NCI-H2196 treated with DMSO at 0.1 percent for 48 hours (cell line): Measurements from ENCODE around the gene FGF21.
"Not testable (repeated sequence)": the region's sequence is repeated elsewhere in the genome, so short reads cannot be mapped to it uniquely, and the experiment has no call there.

Experiments used
- DNase-seq: peaks from one replicate; lab custom pipeline; 2025; ENCODE audit not compliant: unreplicated experiment; lab: John Stamatoyannopoulos, UW

FGF21 gene

GRCh38 chr19:48755084-48755641 lies at the start of gene FGF21:
Gene FGF21 (plus strand): TSS chr19:48755524. CDS start chr19:48756237, 713 bp downstream.
- DNase-seq, result peak; percentile 67

- no peak for DNase-seq
Measured at GRCh38 chr19:48708471-48708870, 46.9 kb upstream of the FGF21 start.

DNA sequence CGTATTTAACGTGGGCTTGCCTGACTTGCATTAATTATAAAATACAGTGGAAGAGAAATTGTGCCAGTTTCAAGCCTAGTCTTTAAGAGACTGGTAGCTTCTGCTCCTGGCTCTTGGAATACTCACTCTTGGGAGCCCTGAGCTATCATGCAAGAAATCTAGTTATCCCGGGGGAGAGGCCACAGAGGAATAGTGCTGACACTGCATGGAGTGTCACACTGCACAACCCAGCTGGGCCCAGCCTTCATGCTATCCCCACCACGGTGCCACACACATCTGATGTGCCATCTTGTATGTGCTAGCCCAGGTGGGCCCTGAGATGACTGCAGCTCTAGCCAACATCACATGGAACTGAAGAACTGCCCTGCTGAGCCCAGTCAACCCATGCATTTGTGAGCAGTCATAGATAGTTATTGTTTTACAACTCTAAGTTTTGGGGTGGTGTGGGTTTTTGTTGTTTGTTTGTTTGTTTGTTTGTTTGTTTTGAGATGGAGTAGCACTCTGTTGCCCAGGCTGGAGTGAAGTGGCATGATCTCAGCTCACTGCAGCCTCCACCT lies 44.1 kb upstream of the FGF21 start:
- no peak for DNase-seq

DNA sequence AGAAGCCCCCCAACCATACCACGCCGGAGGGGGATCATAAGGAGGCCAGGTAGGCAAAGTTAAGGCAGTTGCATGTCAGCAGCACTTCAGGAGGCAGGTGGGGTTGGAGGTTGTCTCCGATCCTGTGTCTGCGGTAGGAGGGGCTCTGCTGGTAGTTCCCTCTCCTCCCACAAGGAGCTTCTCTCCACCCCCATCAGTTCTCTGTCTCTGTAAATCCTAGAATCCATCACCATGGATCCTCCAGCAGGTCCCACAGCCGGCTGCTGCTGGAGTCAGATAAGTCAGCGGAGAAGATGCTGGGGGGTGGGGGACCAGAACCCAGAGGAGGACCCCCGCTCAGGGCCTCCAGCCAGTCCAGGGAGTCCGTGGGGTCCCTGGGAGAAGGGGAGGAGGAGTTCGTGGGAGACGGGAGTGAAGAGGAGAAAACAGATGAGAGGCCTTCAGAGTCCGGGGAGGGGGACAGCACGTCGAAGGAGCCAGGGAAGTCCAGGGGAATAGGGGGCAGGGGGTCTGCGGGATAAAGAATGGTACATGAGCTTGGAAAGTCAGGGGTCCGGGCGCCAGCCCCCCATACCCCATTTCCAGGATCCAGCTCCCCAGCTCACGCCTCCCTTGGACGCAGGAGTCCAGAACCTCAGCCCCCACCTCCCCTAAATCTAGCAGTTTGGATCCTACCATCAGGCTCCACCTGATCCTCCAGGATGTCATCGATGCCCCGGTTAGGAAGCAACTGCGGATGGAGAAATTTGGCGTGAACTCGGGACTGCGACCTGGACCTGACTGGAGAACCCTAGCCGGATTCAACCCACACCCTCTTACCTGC lies 42.1 kb upstream of the FGF21 start:
- no peak for DNase-seq

GRCh38 chr19:48713864-48714755 lies 41.2 kb upstream of the FGF21 start:
- DNase-seq, result peak; percentile 99

DNA sequence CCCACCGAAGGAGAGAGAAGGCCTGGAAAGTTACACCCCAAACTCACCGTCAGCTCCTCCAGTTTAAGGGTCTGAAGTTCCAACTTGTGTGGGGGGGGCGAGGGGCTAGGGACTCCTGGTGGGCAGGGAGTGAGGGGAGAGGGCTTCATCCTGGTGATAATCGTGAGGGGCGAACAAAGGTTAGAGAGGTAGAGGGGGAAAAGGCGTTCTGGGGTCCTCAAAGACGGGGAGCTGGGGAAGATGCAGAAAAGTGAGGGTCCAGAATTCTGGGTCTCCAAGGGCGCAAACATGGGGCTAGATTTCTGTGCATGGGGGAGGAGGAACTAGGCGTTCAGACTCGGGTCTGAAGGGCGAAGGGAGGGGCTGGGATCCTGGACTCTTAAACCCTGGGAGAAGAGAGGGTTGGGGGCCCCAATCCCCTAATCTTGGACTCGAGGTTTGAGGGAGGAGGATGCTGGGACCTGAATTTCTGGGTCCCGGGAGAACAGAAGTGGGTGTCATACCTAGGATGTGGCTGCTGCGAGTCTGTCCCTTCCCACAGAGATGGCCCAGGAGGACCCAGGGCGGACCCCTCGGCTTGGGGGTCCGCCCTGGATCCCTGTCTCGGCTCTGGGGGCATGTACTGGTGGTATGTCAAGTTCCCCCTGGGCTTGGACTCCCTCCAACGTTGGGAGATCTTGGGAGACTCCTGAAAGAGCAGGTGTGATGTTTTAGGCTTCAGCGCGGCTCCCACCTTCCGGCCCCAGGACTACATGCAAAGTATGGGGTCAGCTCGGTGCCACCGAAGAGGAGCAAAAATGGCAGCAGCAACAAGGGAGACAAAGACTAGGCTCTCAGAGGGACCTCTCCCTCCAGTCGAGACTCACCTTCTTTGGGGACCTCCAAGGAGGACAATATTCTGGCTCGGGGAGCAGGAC lies 40.3 kb upstream of the FGF21 start:
- no peak for DNase-seq

DNA sequence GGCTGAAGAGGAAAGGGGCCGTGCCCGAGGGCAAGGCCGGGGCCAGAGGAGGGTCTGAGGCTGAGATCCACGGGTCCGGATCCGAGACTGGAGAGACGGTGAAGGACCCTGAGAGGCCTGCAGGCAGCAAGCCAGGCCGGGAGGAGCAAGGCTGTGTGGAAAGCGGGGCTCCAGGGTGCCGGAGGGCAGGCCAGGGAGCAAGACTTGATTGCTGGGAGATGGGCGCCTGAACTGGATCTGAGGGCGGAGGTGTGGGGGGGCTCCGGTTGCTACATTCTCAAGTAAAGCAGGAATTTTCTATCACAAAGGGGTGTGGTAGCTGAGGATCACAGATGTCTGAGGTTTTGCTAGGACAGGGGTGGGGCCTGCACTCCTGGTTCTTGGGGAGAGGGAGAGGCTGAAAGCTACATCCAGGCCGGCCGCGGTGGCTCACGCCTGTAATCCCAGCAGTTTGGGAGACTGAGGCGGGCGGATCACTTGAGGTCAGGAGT lies 39.6 kb upstream of the FGF21 start:
- no peak for DNase-seq

DNA sequence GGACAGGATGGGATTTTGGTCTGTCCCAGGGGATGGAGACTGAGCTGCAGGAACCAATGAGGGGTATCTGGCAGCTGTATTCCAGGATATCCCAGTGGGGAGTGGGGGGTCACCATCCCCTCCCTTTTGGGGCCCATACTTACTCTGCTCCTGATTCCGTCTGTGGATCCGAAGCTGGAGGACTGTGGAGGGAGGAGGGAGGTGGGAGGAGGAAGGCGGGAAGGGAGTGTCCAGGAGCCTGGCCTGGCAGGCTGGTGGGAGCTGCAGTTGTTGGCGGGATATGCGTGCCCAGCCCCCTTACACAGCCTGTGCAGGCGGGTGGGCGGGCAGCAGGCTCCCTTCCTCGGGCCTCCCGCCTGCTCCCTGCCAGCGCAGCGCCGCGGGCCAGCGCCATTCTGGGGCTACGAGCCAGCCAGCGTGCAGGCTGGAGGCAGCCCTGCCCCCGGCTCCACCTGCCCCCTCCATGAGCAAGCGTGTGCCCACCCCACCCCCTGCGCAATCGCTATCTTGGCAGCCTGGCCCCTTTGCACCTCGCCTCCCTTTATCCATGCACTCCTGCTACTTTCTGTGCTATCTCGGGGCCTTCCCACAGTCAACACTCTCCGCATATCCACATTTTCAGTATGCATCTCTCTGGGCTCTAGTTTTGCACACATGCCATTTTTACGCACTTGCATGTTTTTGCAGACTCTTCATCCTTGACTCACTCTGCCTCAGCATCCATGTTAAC lies 38.6 kb upstream of the FGF21 start:
- DNase-seq, result no peak

- DNase-seq, result not testable (repeated sequence)
Measured at GRCh38 chr19:48718106-48718505, 37.2 kb upstream of the FGF21 start.

- no peak for DNase-seq
Measured at GRCh38 chr19:48718711-48719231, 36.6 kb upstream of the FGF21 start.

DNA sequence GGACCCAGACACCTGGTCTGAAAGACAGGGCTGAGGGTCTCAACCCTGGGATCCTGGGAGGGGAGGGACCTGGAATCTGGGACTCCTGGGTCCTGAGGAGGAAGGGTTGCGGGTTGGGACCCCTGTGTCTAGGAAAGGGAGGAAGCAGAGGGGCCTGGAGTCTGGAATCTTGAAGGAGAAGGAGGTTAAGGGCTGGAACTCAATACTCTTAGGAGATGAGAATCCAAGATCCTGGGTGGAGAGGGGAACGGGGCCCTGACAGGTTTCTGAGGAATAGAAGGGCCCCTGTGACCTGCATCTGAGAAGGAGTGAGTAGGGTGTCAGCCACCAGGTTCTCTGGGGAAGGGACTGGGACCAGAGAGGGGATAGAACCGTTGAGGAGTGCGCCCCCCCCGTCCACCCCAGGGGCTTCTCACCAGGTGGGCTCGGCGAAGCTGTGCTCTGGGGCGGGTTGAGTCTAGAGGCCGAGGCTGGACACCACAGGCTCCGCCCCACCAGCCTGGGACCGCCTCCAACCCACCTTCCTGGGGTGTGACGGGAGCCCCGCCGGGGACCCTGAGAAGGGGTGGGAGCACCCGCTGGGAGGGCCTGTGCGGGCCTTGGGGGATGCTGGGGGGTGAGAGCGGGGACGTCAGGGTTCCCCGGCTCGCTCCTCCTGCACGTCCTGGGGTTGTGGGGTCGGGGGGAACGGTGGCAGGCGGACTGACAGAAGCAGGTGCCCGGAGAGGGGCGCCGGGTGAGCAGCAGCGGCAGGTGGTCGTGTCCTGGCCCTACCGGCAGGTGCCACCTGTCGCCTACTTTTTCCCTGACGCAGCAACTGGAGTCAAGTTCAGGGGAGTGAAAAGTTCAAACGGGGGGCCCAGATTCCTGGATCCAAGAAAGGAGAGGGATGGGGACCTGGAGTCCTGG lies 35.8 kb upstream of the FGF21 start, which contains the start of gene MAMSTR:
TSS of gene MAMSTR (minus strand) at position 463 of the 909 bp plus-strand sequence. CDS start 694 bp downstream, outside the sequence.
- no peak for DNase-seq

DNA sequence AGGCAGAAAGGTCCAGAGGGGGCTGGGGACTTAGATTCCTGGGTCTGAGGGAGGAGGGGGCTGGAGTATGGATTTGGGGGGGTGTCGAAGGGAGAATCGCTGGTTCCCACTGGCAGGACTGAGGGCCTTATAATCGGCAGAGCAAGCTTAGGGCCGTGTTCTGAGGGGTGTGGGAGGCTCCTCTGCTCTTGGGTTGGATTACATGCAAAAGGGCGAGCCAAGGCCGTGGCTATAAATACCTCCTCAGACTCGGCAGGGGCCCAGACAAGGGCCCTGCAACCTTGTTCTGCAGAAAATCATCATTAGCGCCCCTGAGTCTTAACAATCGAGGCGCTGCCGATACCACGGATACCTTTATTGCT lies 35.1 kb upstream of the FGF21 start:
- DNase-seq, result no peak

DNA sequence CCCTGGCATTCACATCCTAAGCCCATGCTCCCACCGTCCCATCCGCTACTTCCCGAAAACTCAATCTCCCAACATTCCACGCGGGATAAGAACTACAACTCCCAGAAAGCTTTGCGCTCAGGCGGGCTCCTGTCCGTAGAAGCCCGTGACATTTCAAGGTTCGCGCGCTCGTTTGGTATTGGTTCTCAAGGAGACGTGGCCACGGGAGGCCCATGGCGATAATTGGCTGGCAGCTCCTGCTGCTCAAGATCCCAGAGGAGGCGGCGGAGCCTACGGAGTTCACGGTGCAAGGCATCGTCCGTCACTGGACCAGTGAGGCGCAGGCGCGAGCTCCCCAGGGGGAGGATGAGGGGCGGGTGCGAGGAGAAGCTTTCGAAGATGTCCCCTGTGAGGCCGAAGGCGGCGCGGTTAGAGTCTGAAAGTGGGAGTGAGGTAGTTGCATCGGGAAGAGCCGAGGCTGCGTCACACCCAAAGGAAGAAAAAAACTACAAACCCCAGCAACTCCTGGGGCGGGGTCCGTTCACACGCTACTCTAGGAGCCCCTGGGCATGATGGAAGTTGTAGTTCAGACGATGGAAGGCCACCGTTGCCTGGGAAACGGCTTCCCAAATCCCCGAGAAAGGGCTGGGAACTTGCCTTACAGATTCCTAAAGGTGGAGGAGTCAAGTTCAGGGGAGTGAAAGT lies 34.6 kb upstream of the FGF21 start:
- DNase-seq, result peak; percentile 97

DNA sequence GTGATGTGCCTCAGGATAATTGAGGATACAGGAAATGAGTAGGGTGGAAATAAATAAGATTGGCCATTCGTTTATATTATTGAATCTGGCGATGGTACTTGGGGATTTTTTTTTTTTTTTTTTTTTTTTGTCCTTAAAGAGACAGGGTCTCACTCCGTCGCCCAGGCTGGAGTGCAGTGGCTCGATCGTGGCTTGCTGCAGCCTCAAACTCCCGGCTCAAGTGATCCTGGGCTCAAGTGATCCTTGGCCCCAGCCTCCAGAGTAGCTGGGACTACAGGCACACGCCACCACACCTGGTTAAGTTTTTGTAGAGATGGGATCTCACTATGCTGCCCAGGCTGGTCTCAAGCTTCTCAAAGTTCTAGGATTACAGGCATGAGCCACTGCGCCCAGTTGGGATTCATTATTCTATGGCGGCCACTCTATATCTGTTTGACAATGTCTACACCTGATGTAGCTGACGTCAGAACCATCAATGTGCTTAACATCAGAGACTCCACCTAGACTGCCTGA lies 33.1 kb upstream of the FGF21 start:
- no peak for DNase-seq

DNA sequence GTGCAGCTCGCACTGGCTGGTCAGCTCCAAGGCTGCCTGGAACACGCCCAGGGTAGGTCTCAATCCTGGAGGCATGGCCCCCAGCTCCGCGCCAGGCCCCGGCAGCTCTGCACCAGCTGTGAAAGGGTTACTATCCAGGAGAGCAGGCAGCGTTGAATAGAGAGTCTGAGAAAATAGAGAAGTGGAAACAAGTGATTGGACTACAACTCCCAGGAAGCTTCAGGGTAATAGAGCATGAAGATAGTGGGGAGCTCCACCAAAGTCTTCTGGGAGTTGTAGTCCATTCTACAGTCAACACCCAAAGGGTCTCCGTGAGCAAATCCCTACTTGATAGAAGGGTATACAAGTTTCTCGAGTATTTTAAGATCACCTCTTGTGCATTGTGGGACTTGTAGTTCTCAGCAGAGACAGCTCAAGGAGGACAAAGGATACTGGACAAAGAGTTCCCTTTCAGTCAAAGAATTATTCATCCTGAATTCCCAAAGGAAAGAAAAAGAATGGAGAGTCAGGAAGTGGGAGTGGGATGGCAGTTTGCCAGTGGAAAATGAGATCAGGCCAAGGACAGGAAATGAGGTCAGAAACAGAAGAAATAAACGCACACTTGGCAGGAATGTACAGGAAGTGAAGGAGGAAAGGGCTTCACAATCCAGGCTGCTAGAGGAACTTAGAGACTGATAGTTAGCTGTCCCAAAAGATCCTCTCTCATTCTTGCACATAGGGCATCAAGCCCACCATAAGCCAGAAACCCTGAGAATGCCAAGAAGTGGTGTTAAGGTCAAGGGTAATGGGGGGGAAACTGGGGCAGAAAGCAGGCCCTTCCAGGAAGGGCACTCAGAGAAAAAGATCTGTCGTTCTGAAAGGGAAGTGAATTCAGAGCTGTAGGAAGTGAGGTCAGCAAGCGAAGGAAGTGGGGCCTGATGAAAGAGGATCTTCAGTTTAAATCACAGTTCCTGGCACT lies 30.2 kb upstream of the FGF21 start:
- DNase-seq, result peak; percentile 69

- DNase-seq, result no peak
Measured at GRCh38 chr19:48726556-48726955, 28.8 kb upstream of the FGF21 start.
